OCI-LY7 (cell line): Measurements from ENCODE around the gene HSPA5. TPM values are rescaled to one million over a fixed set of nuclear protein-coding genes. Genes with fewer than 3 reads are reported as not detected.
"Not testable (repeated sequence)": the region's sequence is repeated elsewhere in the genome, so short reads cannot be mapped to it uniquely, and the experiment has no call there.

Source experiments
- BruUV-seq: library from RNA; stranded (reverse); fragments of 400-500 nt; replicated peaks from 2 replicates; lab custom pipeline; 2021; lab: Mats Ljungman, UMichigan
- CTCF ChIA-PET: fragments of 300-600 bp; sonication (Branson Sonifier 250); formaldehyde crosslinking; loops from one replicate; lab custom pipeline; 2022; ENCODE audit warnings: antibody characterized with exemption; ENCODE audit not compliant: unreplicated experiment; lab: Charles Lee
- POLR2A ChIA-PET: fragments of 300-600 bp; sonication (Branson Sonifier 250); formaldehyde crosslinking; loops from one replicate; lab custom pipeline; 2022; ENCODE audit warnings: antibody characterized with exemption; lab: Charles Lee
- DNase-seq: peaks from one replicate; pipeline ENCODE4 v3.0.0-alpha.2; 2015; ENCODE audit warnings: low spot score
- H2AFZ ChIP-seq: fragments of 200-600 bp; sonication (generic), shearing (Covaris generic); 2 replicates; pipeline ENCODE4 v1.6.1; 2014; ENCODE audit warnings: mild to moderate bottlenecking, antibody characterized with exemption, low read length, moderate library complexity
- H3K27ac ChIP-seq: fragments of 200-600 bp; sonication (generic); 2 replicates; pipeline ENCODE4 v1.5.1; 2014; ENCODE audit warnings: mixed run types, low read depth, mild to moderate bottlenecking, moderate library complexity, low read length, inconsistent platforms; ENCODE audit not compliant: poor library complexity, severe bottlenecking
- H3K36me3 ChIP-seq: fragments of 200-600 bp; sonication (generic); 2 replicates; pipeline ENCODE4 v1.6.1; 2014; ENCODE audit warnings: mild to moderate bottlenecking, antibody characterized with exemption, low read length, moderate library complexity, mixed read lengths; ENCODE audit not compliant: insufficient read depth
- H3K4me1 ChIP-seq: fragments of 200-600 bp; sonication (generic); 2 replicates; pipeline ENCODE4 v1.5.1; 2014; ENCODE audit warnings: mild to moderate bottlenecking, low read length; ENCODE audit not compliant: insufficient read depth, poor library complexity, severe bottlenecking
- H3K4me2 ChIP-seq: fragments of 200-600 bp; sonication (generic); 2 replicates; pipeline ENCODE4 v1.6.1; 2014; ENCODE audit warnings: mild to moderate bottlenecking, low read length
- H3K4me3 ChIP-seq: fragments of 200-600 bp; sonication (generic); 2 replicates; pipeline ENCODE4 v1.5.1; 2014; ENCODE audit warnings: mild to moderate bottlenecking, low read depth, low read length; ENCODE audit not compliant: poor library complexity, severe bottlenecking
- H3K79me2 ChIP-seq: fragments of 200-600 bp; sonication (generic); 2 replicates; pipeline ENCODE4 v1.6.1; 2016; ENCODE audit warnings: low read depth, mild to moderate bottlenecking, low read length, moderate library complexity, mixed read lengths; ENCODE audit not compliant: insufficient read depth
- H3K9me2 ChIP-seq: fragments of 200-600 bp; sonication (generic); 2 replicates; pipeline ENCODE4 v1.6.1; 2016; ENCODE audit warnings: mild to moderate bottlenecking, low read length, mixed read lengths; ENCODE audit not compliant: insufficient read depth
- H3K9me3 ChIP-seq: fragments of 200-600 bp; sonication (generic); 2 replicates; pipeline ENCODE4 v1.6.1; 2014; ENCODE audit warnings: mild to moderate bottlenecking, mixed run types, low read length, mixed read lengths
- H4K20me1 ChIP-seq: fragments of 200-600 bp; sonication (generic); 2 replicates; pipeline ENCODE4 v1.6.1; 2014; ENCODE audit warnings: mild to moderate bottlenecking, antibody characterized with exemption, low read length, moderate library complexity, mixed read lengths; ENCODE audit not compliant: insufficient read depth
- EZH2phosphoT487 ChIP-seq: fragments of 200-600 bp; sonication (generic); IDR thresholded peaks from 2 replicates; pipeline ENCODE4 v1.6.1; 2018; ENCODE audit warnings: low read depth, borderline replicate concordance, mild to moderate bottlenecking, mixed run types, antibody characterized with exemption, low read length, moderate library complexity, mixed read lengths
- intact Hi-C: fragments of 100-400 bp; cut with micrococcal nuclease; formaldehyde crosslinking; loops from one replicate; pipeline ENCODE4 v1.10.0; 2022; ENCODE audit not compliant: unreplicated experiment
- total RNA-seq, 2 experiments: library from RNA; depleted of rRNA in 1 of 2; stranded (reverse); fragments of >200 nt in 1 of 2; shearing (Covaris generic) in 1 of 2; gene quantifications; 2 replicates each; pipeline ENCODE4 v1.2.3, GENCODE V29; 2014 to 2022
- TF ChIP-seq, protein P1 (sequence below): fragments of 200-600 bp; sonication (generic); conservative IDR thresholded peaks from 2 replicates; pipeline ENCODE4 v1.5.1; 2014; ENCODE audit warnings: mild to moderate bottlenecking, antibody characterized with exemption, low read length, moderate library complexity, mixed read lengths

HSPA5 gene
- total RNA-seq, 2 experiments from 2014 or later, result 52.1 to 150 TPM

DNA sequence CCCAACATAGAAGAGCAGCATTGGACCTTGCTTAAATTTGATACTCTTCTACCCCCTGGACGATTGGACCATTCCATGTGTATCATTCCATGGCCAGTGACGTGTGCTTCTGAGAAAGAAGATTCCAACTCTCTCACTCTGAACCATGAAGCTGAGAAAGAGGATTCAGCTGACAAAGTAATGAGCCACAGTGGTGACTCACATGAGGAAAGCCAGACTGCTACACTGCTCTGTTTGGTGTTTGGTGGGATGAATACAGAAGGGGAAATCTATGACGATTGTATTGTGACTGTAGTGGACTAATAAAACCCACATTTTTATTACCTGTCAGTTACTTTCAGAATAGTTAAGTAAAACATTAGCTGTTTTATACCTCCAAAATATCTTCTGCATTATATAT is 7.5 kb downstream of the HSPA5 start:
- Histone ChIP-seq H3K9me2 (no peaks in the 10 kb centered on the region), H3K9me3 (no peaks in the 10 kb centered on the region), H3K4me2 (no peak overlapping the region), H3K27ac (no peak overlapping the region), H4K20me1 (peaks cover 29% of the 10 kb centered on the region), H3K36me3 (peaks cover 68% of the 10 kb centered on the region), H3K4me1 (peaks cover 35% of the 10 kb centered on the region), H3K4me3 (no peak overlapping the region), H2AFZ (no peak overlapping the region), H3K79me2 (peaks cover 35% of the 10 kb centered on the region)
- intact Hi-C loops, result no loop called here
- CTCF ChIA-PET, result no interaction called here
- POLR2A ChIA-PET, result no interaction called here
- DNase-seq, result no peak
- TF ChIP-seq EZH2phosphoT487, result no peak
- TF ChIP-seq, protein P1, sequence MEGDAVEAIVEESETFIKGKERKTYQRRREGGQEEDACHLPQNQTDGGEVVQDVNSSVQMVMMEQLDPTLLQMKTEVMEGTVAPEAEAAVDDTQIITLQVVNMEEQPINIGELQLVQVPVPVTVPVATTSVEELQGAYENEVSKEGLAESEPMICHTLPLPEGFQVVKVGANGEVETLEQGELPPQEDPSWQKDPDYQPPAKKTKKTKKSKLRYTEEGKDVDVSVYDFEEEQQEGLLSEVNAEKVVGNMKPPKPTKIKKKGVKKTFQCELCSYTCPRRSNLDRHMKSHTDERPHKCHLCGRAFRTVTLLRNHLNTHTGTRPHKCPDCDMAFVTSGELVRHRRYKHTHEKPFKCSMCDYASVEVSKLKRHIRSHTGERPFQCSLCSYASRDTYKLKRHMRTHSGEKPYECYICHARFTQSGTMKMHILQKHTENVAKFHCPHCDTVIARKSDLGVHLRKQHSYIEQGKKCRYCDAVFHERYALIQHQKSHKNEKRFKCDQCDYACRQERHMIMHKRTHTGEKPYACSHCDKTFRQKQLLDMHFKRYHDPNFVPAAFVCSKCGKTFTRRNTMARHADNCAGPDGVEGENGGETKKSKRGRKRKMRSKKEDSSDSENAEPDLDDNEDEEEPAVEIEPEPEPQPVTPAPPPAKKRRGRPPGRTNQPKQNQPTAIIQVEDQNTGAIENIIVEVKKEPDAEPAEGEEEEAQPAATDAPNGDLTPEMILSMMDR, result no peak
- BruUV-seq, result no TSS peak

- no peak for TF ChIP-seq EZH2phosphoT487
- TF ChIP-seq, protein P1, result no peak
- H3K4me2 ChIP-seq, result no peak overlapping the region
- no peak overlapping the region for H3K27ac ChIP-seq
- H3K36me3 ChIP-seq, result peaks cover 46% of the 10 kb centered on the region
- ChIA-PET POLR2A (interaction anchor here (0.7 kb wide), 1 partner anchor 662 kb away, joined by 4 read pairs; no protein-coding TSS in a partner anchor), CTCF (no interaction called here)
- no peak for DNase-seq
- no peak overlapping the region for H3K4me3 ChIP-seq
- H3K9me3 ChIP-seq, result no peaks in the 10 kb centered on the region
- H2AFZ ChIP-seq, result no peak overlapping the region
- H3K9me2 ChIP-seq, result no peaks in the 10 kb centered on the region
- no TSS peak for BruUV-seq
- no peaks in the 10 kb centered on the region for H3K79me2 ChIP-seq
- H4K20me1 ChIP-seq, result no peaks in the 10 kb centered on the region
- no peaks in the 10 kb centered on the region for H3K4me1 ChIP-seq
- intact Hi-C loops, result no loop called here
Measured at GRCh38 chr9:125227761-125228160, 13.4 kb downstream of the HSPA5 start.

DNA sequence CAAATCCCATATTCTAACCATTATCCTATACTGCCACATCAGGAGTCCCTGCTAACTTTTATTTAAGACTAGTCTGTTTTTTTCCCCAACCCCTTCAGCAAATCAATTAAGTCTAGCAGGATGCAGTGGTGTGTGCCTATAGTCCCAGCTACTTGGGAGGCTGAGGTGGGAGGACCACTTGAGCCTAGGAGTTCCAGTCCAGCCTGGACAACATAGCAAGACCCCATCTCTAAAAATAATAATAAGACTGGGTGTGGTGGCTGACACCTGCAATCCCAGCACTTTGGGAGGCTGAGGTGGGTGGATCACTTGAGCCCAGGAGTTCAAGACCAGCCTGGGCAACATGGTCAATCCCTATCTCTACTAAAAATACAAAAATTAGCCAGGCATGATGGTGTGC is 16.3 kb downstream of the HSPA5 start:
- DNase-seq, H3K79me2 ChIP-seq, H4K20me1 ChIP-seq, H2AFZ ChIP-seq, CTCF ChIA-PET, intact Hi-C loops, H3K9me2 ChIP-seq, BruUV-seq, POLR2A ChIA-PET, H3K27ac ChIP-seq, H3K4me3 ChIP-seq, H3K4me2 ChIP-seq, H3K4me1 ChIP-seq, H3K9me3 ChIP-seq: not testable (repeated sequence)
- peaks cover 59% of the 10 kb centered on the region for H3K36me3 ChIP-seq
